GM19328 (cell line): Measurements from ENCODE around the gene DHRSX.
"Not testable (repeated sequence)": the region's sequence is repeated elsewhere in the genome, so short reads cannot be mapped to it uniquely, and the experiment has no call there.

Source experiments
- ATAC-seq: cut with Tn5 transposase; IDR thresholded peaks from one replicate; pipeline ENCODE4 v1.9.1; 2021; ENCODE audit warnings: mild to moderate bottlenecking, moderate library complexity; ENCODE audit not compliant: unreplicated experiment

DHRSX gene, protein sequence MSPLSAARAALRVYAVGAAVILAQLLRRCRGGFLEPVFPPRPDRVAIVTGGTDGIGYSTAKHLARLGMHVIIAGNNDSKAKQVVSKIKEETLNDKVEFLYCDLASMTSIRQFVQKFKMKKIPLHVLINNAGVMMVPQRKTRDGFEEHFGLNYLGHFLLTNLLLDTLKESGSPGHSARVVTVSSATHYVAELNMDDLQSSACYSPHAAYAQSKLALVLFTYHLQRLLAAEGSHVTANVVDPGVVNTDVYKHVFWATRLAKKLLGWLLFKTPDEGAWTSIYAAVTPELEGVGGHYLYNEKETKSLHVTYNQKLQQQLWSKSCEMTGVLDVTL

GRCh38 chrX:2500803-2501558 is at the start of gene DHRSX, which contains the start of gene ZBED1:
TSS of gene DHRSX (minus strand) at chrX:2500976. CDS start at chrX:2500925, 51 bp downstream.
TSS of gene ZBED1 (minus strand) at chrX:2500976. CDS start at chrX:2490719, 10,257 bp downstream.
- ATAC-seq = peak; percentile 61

DNA sequence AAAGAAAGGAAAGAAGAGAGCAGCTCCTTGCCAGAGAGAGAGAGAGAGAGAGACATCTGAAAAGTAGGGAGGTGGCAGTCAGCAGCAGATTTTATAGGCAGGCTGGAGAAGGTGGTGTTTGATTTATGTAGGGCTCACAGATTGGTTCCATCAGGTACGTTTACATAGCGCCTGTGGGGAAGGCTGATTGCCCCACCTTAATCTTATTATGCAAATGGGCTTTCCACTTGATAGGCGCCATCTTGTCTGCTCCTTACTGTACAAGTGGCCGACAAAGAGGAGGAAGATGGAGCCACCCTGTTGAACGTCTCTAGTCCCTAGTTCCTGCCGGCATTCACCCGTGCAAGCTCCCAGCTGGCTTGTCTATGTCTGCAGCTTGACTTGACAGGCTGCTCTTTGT is 49.1 kb upstream of the DHRSX start:
- no peak for ATAC-seq

DNA sequence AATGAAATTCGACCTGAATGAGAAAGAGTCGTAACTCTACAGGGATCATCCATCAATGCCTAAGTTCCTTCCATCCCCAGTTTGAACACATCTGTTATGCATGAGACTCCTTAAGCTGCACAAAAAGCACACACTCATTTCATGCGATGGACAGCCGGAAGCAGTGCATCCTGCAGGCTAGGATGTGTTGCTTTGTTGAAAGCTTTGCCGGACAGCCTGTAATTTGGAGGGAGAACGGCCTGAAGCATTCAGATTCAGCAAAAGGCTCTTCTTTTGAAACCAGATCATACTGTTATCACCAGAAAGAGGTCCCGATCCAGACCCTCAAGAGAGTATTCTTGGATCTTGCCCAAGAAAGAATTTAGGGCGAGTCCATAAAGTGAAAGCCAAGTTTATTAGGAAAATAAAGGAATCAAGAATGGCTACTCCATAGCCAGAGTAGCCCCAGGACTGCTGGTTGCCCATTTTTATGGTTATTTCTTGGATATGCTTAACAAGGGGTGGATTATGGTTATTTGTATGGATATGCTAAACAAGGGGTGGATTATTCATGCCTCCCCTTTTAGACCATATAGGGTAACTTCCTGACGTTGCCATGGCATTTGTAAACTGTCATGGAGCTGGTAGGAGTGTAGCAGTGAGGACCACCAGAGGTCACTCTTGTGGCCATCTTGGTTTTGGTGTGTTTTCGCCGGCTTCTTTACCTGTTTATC is 48.1 kb upstream of the DHRSX start:
- ATAC-seq = no peak

GRCh38 chrX:2547736-2548135 is 47.0 kb upstream of the DHRSX start:
- no peak for ATAC-seq

DNA sequence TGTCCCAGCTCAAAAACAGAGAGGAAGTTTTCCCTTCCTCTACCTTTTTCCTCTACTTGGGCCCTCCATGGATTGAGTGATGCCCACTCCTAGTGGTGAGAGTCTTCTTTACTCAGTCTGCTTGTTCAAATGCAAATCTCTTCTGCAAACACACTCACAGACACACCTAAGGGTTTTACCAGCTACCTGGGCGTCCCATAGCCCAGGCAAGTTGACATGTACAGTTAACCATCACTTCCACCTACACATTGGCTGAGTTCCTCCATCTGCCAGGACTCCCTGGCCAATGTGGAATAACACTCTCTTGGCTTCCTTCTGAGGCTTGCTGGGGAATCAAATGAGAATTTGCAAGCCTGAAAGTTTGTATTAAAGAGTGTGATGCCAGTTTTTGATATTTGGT is 45.7 kb upstream of the DHRSX start:
- no peak for ATAC-seq

DNA sequence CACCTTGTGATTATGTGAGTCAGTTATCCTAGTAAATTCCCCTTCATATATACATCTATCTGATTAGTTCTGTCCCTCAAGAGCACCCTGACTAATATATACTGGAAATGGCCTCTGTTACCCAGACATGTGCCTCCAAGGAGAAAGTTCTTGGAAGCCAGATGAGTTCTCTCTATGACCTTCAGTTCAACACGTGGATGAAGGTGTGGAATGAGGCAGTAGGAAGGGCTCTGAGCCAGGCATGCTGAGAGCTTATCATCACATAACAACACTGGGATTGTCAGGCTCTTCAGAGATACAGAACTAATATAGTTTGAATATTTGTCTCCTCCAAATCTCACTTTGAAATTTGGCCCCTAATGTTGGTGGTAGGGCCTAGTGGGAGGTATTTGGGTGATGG is 44.4 kb upstream of the DHRSX start:
- ATAC-seq = no peak

- no peak for ATAC-seq
Measured at GRCh38 chrX:2542826-2543521, 42.2 kb upstream of the DHRSX start.

GRCh38 chrX:2541603-2542002 is 40.8 kb upstream of the DHRSX start:
- ATAC-seq = no peak

- ATAC-seq = no peak
Measured at GRCh38 chrX:2540426-2540947, 39.7 kb upstream of the DHRSX start.

DNA sequence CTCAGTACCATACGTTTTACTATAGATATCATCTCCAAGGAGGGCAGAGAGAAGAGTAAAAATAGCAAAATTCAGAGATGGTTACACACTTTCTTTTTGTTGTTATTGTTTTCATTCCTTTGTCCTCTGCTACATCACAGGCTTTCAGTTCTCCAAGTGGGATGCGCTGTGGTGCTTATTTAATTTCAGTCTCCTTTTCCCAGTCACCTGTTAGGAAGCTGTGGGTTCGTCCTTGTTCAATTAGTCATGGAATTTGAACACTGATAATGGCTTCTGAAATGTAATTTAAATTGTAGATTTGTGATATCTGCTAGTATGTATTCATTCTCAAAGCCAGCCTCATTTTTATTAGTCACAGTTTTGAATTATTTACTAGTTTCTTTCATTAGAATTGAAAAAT is 38.8 kb upstream of the DHRSX start:
- ATAC-seq = no peak

DNA sequence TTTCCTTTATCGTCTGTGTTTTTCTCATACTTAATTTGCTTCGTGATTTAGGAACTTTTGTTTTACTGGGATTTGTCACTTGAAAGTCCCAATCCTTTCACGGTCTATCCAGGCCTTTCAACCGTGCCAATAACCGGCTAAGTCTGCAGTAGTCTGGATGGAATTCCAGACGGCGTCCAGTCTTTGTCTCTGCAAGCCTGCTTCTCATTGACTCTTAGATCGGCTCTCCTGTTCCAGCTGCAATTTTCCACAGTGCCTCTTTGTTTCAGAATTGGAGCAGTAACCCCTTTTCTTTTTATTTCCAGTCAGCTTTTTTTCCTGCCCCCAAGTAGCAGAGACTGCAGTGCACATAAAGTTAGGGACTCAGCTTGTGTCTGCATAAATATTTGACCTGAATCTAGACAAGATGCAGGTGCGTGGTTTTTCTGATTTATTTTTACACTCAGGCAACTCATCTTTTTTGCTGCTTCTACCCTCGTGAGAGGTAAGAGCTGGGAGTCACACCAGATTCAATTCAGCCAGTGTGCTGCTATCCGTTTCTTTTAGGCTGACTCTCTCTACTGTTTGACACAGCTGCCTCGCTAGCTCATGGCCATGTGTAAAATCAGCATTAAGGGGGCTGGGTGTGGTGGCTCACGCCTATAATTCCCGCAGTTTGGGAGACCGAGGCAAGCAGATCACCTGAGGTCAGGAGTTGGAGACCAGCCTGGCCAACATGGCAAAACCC is 37.4 kb upstream of the DHRSX start:
- no peak for ATAC-seq

- no peak for ATAC-seq
Measured at GRCh38 chrX:2536974-2537373, 36.2 kb upstream of the DHRSX start.

DNA sequence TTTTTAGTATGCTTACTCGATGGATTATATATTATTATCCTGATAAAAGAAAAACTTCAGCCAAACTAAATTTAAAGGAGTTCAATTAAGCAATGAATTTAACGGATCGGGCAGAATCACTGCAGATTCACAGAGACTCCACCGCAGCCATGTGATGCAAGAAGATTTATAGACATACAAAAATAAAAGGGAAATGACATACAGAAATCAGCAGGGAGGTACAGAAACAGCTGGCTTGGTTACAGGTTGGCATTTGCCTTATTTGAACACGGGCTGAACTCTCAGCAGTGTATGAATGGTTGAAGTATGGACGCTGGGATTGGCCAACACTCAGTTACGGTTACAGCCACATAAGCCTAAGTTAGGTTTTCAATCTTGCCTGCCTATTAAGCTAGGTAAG is 35.4 kb upstream of the DHRSX start:
- no peak for ATAC-seq

GRCh38 chrX:2534261-2535021 is 33.7 kb upstream of the DHRSX start:
- not testable (repeated sequence) for ATAC-seq

DNA sequence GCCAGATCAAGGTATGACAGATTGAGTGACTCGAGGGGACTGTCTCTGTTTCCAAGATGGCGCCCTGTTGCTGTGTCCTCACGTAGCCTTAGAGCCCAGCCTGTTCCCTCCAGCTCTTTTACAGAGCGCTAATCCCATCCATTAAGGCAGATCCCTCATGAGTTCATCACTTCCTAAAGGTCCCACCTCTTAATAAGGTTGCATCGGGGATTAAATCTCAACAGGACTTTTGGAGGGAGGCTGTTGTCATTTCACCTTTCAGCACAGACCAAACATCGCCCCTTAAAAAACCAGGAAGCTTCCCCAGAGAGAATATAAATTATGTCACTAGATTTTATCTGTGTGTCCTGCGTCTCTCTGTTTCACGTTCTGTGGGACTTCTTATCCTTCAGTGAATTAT is 32.6 kb upstream of the DHRSX start:
- ATAC-seq = no peak

DNA sequence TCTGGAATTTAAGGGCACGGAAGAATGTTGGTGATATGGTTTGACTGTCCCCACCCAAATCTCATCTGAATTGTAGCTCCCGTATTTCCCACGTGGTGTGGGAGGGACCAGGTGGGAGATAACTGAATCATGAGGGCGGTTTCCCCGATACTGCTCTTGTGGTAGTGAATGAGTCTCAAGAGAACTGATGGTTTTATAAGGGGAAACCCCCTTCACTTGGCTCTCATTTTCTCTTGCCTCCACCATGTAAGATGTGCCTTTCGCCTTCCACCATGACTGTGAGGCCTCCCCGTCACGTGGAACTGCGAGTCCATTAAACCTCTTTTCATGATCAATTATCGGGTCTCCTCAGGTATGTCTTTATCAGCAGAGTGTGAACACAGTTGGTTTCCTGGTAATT is 25.6 kb upstream of the DHRSX start:
- ATAC-seq = no peak

- no peak for ATAC-seq
Measured at GRCh38 chrX:2523911-2524310, 23.1 kb upstream of the DHRSX start.

- ATAC-seq = peak; percentile 21
Measured at GRCh38 chrX:2521927-2522386, 21.2 kb upstream of the DHRSX start.
